GM19023 (cell line): ENCODE measurements around the gene MINPP1.

Experiments
- ATAC-seq: cut with Tn5 transposase; IDR thresholded peaks from one replicate; pipeline ENCODE4 v1.9.1; 2021; ENCODE audit warnings: mild to moderate bottlenecking, moderate library complexity; ENCODE audit not compliant: unreplicated experiment

Gene MINPP1

GRCh38 chr10:87519582-87519981, 14.9 kb downstream of the MINPP1 start:
- ATAC-seq: no peak

GRCh38 chr10:87523731-87524130, 19.0 kb downstream of the MINPP1 start:
- ATAC-seq: no peak

- no peak for ATAC-seq
Observed at GRCh38 chr10:87524296-87524695, 19.6 kb downstream of the MINPP1 start.

GRCh38 chr10:87531908-87532622, 27.4 kb downstream of the MINPP1 start:
- ATAC-seq: no peak

- ATAC-seq: no peak
Observed at GRCh38 chr10:87532696-87533095, 28.0 kb downstream of the MINPP1 start.

GRCh38 chr10:87534173-87534858, 29.6 kb downstream of the MINPP1 start:
- no peak for ATAC-seq

- no peak for ATAC-seq
Observed at GRCh38 chr10:87538092-87539015, 33.7 kb downstream of the MINPP1 start.

GRCh38 chr10:87541114-87541513, 36.4 kb downstream of the MINPP1 start:
- no peak for ATAC-seq

- no peak for ATAC-seq
Observed at GRCh38 chr10:87544721-87545120, 40.0 kb downstream of the MINPP1 start.

- ATAC-seq: no peak
Observed at GRCh38 chr10:87545783-87546182, 41.1 kb downstream of the MINPP1 start.

GRCh38 chr10:87546210-87546609, 41.5 kb downstream of the MINPP1 start:
- no peak for ATAC-seq

- no peak for ATAC-seq
Observed at GRCh38 chr10:87546971-87547413, 42.3 kb downstream of the MINPP1 start.

GRCh38 chr10:87547734-87548311, 43.1 kb downstream of the MINPP1 start:
- ATAC-seq: no peak

- ATAC-seq: no peak
Observed at GRCh38 chr10:87550741-87551140, 46.0 kb downstream of the MINPP1 start.

- ATAC-seq: no peak
Observed at GRCh38 chr10:87551326-87551725, 46.6 kb downstream of the MINPP1 start.

- no peak for ATAC-seq
Observed at GRCh38 chr10:87552248-87552929, 47.7 kb downstream of the MINPP1 start.

- no peak for ATAC-seq
Observed at GRCh38 chr10:87557409-87557808, 52.7 kb downstream of the MINPP1 start.

GRCh38 chr10:87558333-87558732, 53.6 kb downstream of the MINPP1 start:
- no peak for ATAC-seq

GRCh38 chr10:87559392-87559791, 54.7 kb downstream of the MINPP1 start:
- ATAC-seq: no peak

GRCh38 chr10:87560495-87561129, 55.9 kb downstream of the MINPP1 start:
- ATAC-seq: no peak
